ENCODE results near the gene PCBP1. TPM values are rescaled to one million over a fixed set of nuclear protein-coding genes. Genes with fewer than 3 reads are reported as not detected.
"Not testable (repeated sequence)": the region's sequence is repeated elsewhere in the genome, so short reads cannot be mapped to it uniquely, and the experiment has no call there.

The PCBP1 gene
- total and polyA plus RNA-seq, 4 donors = 249 to 288 (median 261) TPM

DNA sequence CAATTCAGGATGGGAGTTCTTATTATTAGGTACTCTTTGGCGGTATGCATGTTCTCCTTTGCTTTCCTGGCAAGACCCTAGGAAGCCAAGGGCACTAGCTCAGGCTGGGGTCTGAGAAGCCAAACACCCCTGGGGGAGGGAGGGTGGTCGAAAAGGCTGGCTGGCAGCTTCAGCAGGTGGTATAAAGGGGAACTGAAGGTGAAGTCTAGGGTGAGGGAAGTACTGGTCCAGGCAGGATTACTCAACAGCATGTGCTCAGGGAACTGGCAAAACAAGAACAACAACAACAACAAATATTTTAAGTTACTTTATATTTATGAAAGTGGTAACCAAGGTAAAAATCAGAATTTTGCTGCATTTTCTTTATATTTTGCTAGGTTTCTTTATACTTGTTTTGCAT lies 40.7 kb upstream of the PCBP1 start:
- H3K36me3 ChIP-seq (ENCODE audit: control insufficient read depth in 1 of 2, insufficient read depth in 2 of 2, low read length in 1 of 2) = peaks cover 2 to 7% of the 10 kb centered on the region in 2 donors
- H3K4me1 ChIP-seq (ENCODE audit: control insufficient read depth in 1 of 2, insufficient read depth in 2 of 2, low read length in 2 of 2) = no peaks in the 10 kb centered on the region
- no peaks in the 10 kb centered on the region for H3K27me3 ChIP-seq (ENCODE audit: control insufficient read depth in 1 of 2, insufficient read depth in 2 of 2, low read length in 1 of 2)
- no peak for ATAC-seq (ENCODE audit: low FRiP score)
- H3K27ac ChIP-seq (ENCODE audit: low read depth in 1 of 2, low read length in 2 of 2) = no peak overlapping the region
- intact Hi-C loops (cut with DNase I) = no loop called here
- H3K4me3 ChIP-seq (ENCODE audit: low read length in 2 of 2) = no peak overlapping the region
- 61 to 93% methylated on average over 2 of the region's 2 CpGs for WGBS, 2 donors
- DNase-seq = no peak
- no peaks in the 10 kb centered on the region for H3K9me3 ChIP-seq (ENCODE audit: control insufficient read depth, low read length)

DNA sequence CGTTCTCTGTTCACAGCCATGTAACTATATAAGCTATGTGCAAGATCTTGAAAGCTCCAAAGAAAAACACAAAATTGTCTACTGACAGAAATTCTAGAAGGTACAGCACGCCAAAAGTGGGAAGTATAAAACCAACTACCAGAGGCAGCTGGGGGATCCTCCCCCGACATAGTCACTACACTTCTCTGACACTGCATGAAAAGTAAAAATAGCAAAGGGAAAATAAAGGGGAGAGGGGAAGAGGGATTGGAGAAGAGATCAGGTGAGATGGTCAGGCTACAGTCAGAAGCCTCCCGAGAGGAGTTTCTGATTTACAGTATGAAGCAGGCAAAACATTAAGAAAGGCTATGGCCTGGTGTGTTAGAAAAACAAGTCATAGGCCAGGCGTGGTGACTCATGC lies 39.8 kb upstream of the PCBP1 start:
- Histone ChIP-seq H3K4me1 (ENCODE audit: control insufficient read depth in 1 of 2, insufficient read depth in 2 of 2, low read length in 2 of 2) (no peaks in the 10 kb centered on the region), H3K9me3 (ENCODE audit: control insufficient read depth, low read length) (no peaks in the 10 kb centered on the region), H3K27me3 (ENCODE audit: control insufficient read depth in 1 of 2, insufficient read depth in 2 of 2, low read length in 1 of 2) (no peaks in the 10 kb centered on the region), H3K36me3 (ENCODE audit: control insufficient read depth in 1 of 2, insufficient read depth in 2 of 2, low read length in 1 of 2) (peaks cover 2 to 9% of the 10 kb centered on the region in 2 donors), H3K4me3 (ENCODE audit: low read length in 2 of 2) (no peak overlapping the region), H3K27ac (ENCODE audit: low read depth in 1 of 2, low read length in 2 of 2) (no peak overlapping the region)
- 83 to 87% methylated on average over 5 of the region's 5 CpGs for WGBS, 2 donors
- ATAC-seq (ENCODE audit: low FRiP score) = no peak
- no peak for DNase-seq
- intact Hi-C loops (cut with DNase I) = no loop called here

GRCh38 chr2:70049255-70049654 lies 38.0 kb upstream of the PCBP1 start:
- WGBS, 2 donors = 85 to 91% methylated on average over 1 of the region's 1 CpG
- Histone ChIP-seq H3K36me3 (ENCODE audit: control insufficient read depth in 1 of 2, insufficient read depth in 2 of 2, low read length in 1 of 2) (peaks cover 2 to 9% of the 10 kb centered on the region in 2 donors), H3K4me1 (ENCODE audit: control insufficient read depth in 1 of 2, insufficient read depth in 2 of 2, low read length in 2 of 2) (no peaks in the 10 kb centered on the region)

DNA sequence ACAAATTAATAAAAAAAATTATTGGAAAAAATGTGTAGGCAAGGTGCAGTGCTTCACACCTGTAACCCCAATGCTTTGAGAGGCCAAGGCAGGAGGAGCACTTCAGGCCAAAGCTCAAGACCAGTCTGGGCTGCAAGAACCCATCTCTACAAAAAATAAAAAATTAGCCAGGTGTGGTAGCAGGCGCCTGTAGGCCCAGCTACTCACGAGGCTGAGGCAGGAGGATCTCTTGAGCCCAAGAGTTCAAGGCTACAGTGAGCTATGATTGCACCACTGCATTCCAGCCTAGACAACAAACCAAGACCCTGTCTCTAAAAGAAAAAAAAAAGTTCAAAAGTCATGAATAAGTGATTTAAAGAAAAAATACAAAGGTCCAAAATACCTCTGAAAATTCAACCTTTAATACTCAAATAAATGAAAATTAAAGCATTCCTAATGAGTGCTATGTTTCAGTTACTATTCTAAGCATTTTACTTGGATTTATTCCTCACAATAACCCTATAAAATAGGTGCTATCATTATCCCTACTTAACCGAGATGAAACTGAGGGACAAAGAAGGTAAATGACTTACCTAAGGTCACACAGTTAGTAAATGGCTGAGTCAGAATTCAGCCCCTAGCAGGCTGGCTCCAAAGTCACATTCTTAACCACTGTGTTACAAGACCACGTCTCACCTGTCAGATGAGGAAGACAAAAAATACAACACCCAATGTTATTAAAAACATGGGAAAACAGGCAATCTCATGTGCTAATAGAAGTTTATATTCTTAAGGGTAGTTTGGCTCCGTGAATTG lies 36.4 kb upstream of the PCBP1 start:
- DNase-seq (no peak), ATAC-seq (ENCODE audit: low FRiP score) (no peak)
- H3K27ac ChIP-seq (ENCODE audit: low read depth in 1 of 2, low read length in 2 of 2) = no peak overlapping the region
- no peaks in the 10 kb centered on the region for H3K27me3 ChIP-seq (ENCODE audit: control insufficient read depth in 1 of 2, insufficient read depth in 2 of 2, low read length in 1 of 2)
- WGBS, 2 donors = 83 to 84% methylated on average over 5 of the region's 5 CpGs
- H3K9me3 ChIP-seq (ENCODE audit: control insufficient read depth, low read length) = no peaks in the 10 kb centered on the region
- H3K4me1 ChIP-seq (ENCODE audit: control insufficient read depth in 1 of 2, insufficient read depth in 2 of 2, low read length in 2 of 2) = no peaks in the 10 kb centered on the region
- intact Hi-C loops (cut with DNase I) = no loop called here
- no peak overlapping the region for H3K4me3 ChIP-seq (ENCODE audit: low read length in 2 of 2)
- H3K36me3 ChIP-seq (ENCODE audit: control insufficient read depth in 1 of 2, insufficient read depth in 2 of 2, low read length in 1 of 2) = peaks cover 2 to 11% of the 10 kb centered on the region in 2 donors

More at GRCh38 chr2:70049255-70049654, 38.0 kb upstream of the PCBP1 start:
- no peaks in the 10 kb centered on the region for H3K27me3 ChIP-seq (ENCODE audit: control insufficient read depth in 1 of 2, insufficient read depth in 2 of 2, low read length in 1 of 2)
- no peak for DNase-seq
- no peak overlapping the region for H3K4me3 ChIP-seq (ENCODE audit: low read length in 2 of 2)
- no peak overlapping the region for H3K27ac ChIP-seq (ENCODE audit: low read depth in 1 of 2, low read length in 2 of 2)
- H3K9me3 ChIP-seq (ENCODE audit: control insufficient read depth, low read length) = no peaks in the 10 kb centered on the region
- ATAC-seq (ENCODE audit: low FRiP score) = no peak
- intact Hi-C loops (cut with DNase I) = no loop called here

- H3K4me3 ChIP-seq (ENCODE audit: low read length in 2 of 2); H3K9me3 ChIP-seq (ENCODE audit: control insufficient read depth, low read length); H3K27me3 ChIP-seq (ENCODE audit: control insufficient read depth in 1 of 2, insufficient read depth in 2 of 2, low read length in 1 of 2); ATAC-seq (ENCODE audit: low FRiP score); H3K27ac ChIP-seq (ENCODE audit: low read depth in 1 of 2, low read length in 2 of 2); DNase-seq; H3K4me1 ChIP-seq (ENCODE audit: control insufficient read depth in 1 of 2, insufficient read depth in 2 of 2, low read length in 2 of 2); intact Hi-C loops (cut with DNase I); H3K36me3 ChIP-seq (ENCODE audit: control insufficient read depth in 1 of 2, insufficient read depth in 2 of 2, low read length in 1 of 2): not testable (repeated sequence)
- WGBS, 2 donors = 94 to 96% methylated on average over 4 of the region's 4 CpGs
These were observed 32.0 kb upstream of the PCBP1 start for GRCh38 chr2:70055259-70055658.

DNA sequence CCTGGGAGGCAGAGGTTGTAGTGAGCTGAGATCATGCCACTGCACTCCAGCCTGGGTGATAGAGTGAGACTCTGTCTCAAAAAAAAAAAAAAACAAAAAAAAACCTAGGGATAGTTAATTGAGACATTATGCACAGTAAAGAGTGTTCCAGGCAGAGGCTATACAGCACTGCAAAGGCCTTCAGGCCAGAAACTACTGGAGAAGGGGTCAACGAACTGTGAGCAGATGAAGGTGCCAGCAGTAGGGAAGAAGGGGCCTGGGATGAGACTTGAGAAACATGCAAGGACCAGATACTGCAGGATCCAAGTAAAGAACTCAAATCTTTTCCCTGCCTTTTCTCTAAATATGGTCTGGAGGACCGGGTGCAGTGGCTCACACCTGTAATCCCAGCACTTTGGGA lies 26.0 kb upstream of the PCBP1 start:
- Histone ChIP-seq H3K27ac (ENCODE audit: low read depth in 1 of 2, low read length in 2 of 2) (no peak overlapping the region), H3K27me3 (ENCODE audit: control insufficient read depth in 1 of 2, insufficient read depth in 2 of 2, low read length in 1 of 2) (no peaks in the 10 kb centered on the region), H3K4me1 (ENCODE audit: control insufficient read depth in 1 of 2, insufficient read depth in 2 of 2, low read length in 2 of 2) (no peaks in the 10 kb centered on the region), H3K36me3 (ENCODE audit: control insufficient read depth in 1 of 2, insufficient read depth in 2 of 2, low read length in 1 of 2) (peaks cover 2 to 6% of the 10 kb centered on the region in 2 donors), H3K9me3 (ENCODE audit: control insufficient read depth, low read length) (no peaks in the 10 kb centered on the region), H3K4me3 (ENCODE audit: low read length in 2 of 2) (no peak overlapping the region)
- DNase-seq = no peak
- intact Hi-C loops (cut with DNase I) = loop anchor here in 1 of 2 donors (10.0 kb wide), 1 partner anchor 327 kb away; no protein-coding TSS in a partner anchor
- 87 to 92% methylated on average over 2 of the region's 2 CpGs for WGBS, 2 donors
- no peak for ATAC-seq (ENCODE audit: low FRiP score)

GRCh38 chr2:70062270-70062669 lies 25.0 kb upstream of the PCBP1 start:
- ATAC-seq (ENCODE audit: low FRiP score) = no peak
- 93 to 96% methylated on average over 2 of the region's 2 CpGs for WGBS, 2 donors

DNA sequence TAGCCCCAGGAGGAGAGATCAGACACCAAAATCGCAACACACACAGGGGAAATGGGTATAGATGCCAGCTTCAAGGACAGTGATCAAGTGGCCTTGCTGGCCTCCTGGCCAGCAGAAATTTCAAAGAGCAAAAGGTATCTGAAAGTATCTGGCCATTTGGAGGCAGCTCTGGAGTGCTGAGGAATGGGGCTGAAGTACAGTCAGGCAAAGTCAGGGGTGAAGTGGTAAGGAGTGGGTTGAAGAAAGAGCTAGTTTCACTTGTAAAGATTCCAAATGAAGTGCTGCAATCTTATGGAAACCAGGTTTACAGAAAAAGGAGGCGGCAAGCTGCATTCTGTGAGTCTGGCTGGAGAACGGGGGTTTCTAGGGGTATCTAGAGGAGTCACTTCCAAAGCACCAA lies 19.2 kb upstream of the PCBP1 start:
- DNase-seq (no peak), ATAC-seq (ENCODE audit: low FRiP score) (no peak)
- H3K27me3 ChIP-seq (ENCODE audit: control insufficient read depth in 1 of 2, insufficient read depth in 2 of 2, low read length in 1 of 2) = no peaks in the 10 kb centered on the region
- no peaks in the 10 kb centered on the region for H3K9me3 ChIP-seq (ENCODE audit: control insufficient read depth, low read length)
- WGBS, 2 donors = 91 to 96% methylated on average over 3 of the region's 3 CpGs
- intact Hi-C loops (cut with DNase I) = loop anchor here in 1 of 2 donors (5.0 to 10.0 kb wide), 2 partner anchors 36 to 333 kb away; no protein-coding TSS in a partner anchor
- no peaks in the 10 kb centered on the region for H3K4me1 ChIP-seq (ENCODE audit: control insufficient read depth in 1 of 2, insufficient read depth in 2 of 2, low read length in 2 of 2)
- H3K4me3 ChIP-seq (ENCODE audit: low read length in 2 of 2) = no peak overlapping the region
- no peak overlapping the region for H3K27ac ChIP-seq (ENCODE audit: low read depth in 1 of 2, low read length in 2 of 2)
- H3K36me3 ChIP-seq (ENCODE audit: control insufficient read depth in 1 of 2, insufficient read depth in 2 of 2, low read length in 1 of 2) = peaks cover 2 to 5% of the 10 kb centered on the region in 2 donors

More at GRCh38 chr2:70062270-70062669, 25.0 kb upstream of the PCBP1 start:
- H3K27me3 ChIP-seq (ENCODE audit: control insufficient read depth in 1 of 2, insufficient read depth in 2 of 2, low read length in 1 of 2) = no peaks in the 10 kb centered on the region
- no peak overlapping the region for H3K4me3 ChIP-seq (ENCODE audit: low read length in 2 of 2)
- H3K36me3 ChIP-seq (ENCODE audit: control insufficient read depth in 1 of 2, insufficient read depth in 2 of 2, low read length in 1 of 2) = peaks cover 2 to 6% of the 10 kb centered on the region in 2 donors
- no peak overlapping the region for H3K27ac ChIP-seq (ENCODE audit: low read depth in 1 of 2, low read length in 2 of 2)
- intact Hi-C loops (cut with DNase I) = loop anchor here in 1 of 2 donors (10.0 kb wide), 1 partner anchor 327 kb away; no protein-coding TSS in a partner anchor
- no peaks in the 10 kb centered on the region for H3K4me1 ChIP-seq (ENCODE audit: control insufficient read depth in 1 of 2, insufficient read depth in 2 of 2, low read length in 2 of 2)
- no peak for DNase-seq
- H3K9me3 ChIP-seq (ENCODE audit: control insufficient read depth, low read length) = no peaks in the 10 kb centered on the region

- no peak for DNase-seq
- no peaks in the 10 kb centered on the region for H3K9me3 ChIP-seq (ENCODE audit: control insufficient read depth, low read length)
- H3K4me1 ChIP-seq (ENCODE audit: control insufficient read depth in 1 of 2, insufficient read depth in 2 of 2, low read length in 2 of 2) = no peaks in the 10 kb centered on the region
- ATAC-seq (ENCODE audit: low FRiP score) = no peak
- intact Hi-C loops (cut with DNase I) = loop anchor here in 1 of 2 donors (5.0 to 10.0 kb wide), 2 partner anchors 37 to 334 kb away; no protein-coding TSS in a partner anchor
- no peak overlapping the region for H3K4me3 ChIP-seq (ENCODE audit: low read length in 2 of 2)
- 93 to 96% methylated on average over 3 of the region's 3 CpGs for WGBS, 2 donors
- H3K27ac ChIP-seq (ENCODE audit: low read depth in 1 of 2, low read length in 2 of 2) = no peak overlapping the region
- H3K36me3 ChIP-seq (ENCODE audit: control insufficient read depth in 1 of 2, insufficient read depth in 2 of 2, low read length in 1 of 2) = peaks cover 2 to 4% of the 10 kb centered on the region in 2 donors
- no peaks in the 10 kb centered on the region for H3K27me3 ChIP-seq (ENCODE audit: control insufficient read depth in 1 of 2, insufficient read depth in 2 of 2, low read length in 1 of 2)
These were observed 18.2 kb upstream of the PCBP1 start for GRCh38 chr2:70069049-70069448.
